GM21737 (cell line): ENCODE measurements around the gene EIF4E.
A peak's percentile ranks its signal among the peaks of the same experiment; 100 is the strongest.
"Not testable (repeated sequence)": the region's sequence is repeated elsewhere in the genome, so short reads cannot be mapped to it uniquely, and the experiment has no call there.

Experiments
- ATAC-seq: cut with Tn5 transposase; IDR thresholded peaks from one replicate; pipeline ENCODE4 v1.9.1; 2021; ENCODE audit warnings: mild to moderate bottlenecking, moderate library complexity; ENCODE audit not compliant: unreplicated experiment

EIF4E gene

DNA sequence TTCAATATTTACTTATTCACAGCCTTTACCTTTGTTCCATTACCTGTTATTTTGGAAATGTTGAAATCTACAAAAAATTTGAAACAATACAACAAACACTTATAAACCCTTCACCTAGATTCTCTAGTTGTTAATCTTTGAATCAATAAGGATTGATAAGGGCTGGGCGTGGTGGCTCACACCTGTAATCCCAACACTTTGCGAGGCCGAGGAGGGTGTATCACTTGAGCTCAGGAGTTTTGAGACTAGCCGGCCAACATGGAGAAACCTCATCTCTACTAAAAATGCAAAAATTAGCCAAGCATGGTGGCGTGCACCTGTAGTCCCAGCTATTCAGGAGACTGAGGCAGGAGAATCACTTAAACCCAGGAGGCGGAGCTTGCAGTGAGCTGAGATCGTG, 5.9 kb upstream of the EIF4E start:
- ATAC-seq = not testable (repeated sequence)

- ATAC-seq = no peak
These were observed 3.6 kb upstream of the EIF4E start for GRCh38 chr4:98932539-98932938.

- ATAC-seq = no peak
These were observed 1.5 kb upstream of the EIF4E start for GRCh38 chr4:98930311-98930865.

GRCh38 chr4:98929341-98930267, 671 bp upstream of the EIF4E start:
- ATAC-seq = peak; percentile 46

DNA sequence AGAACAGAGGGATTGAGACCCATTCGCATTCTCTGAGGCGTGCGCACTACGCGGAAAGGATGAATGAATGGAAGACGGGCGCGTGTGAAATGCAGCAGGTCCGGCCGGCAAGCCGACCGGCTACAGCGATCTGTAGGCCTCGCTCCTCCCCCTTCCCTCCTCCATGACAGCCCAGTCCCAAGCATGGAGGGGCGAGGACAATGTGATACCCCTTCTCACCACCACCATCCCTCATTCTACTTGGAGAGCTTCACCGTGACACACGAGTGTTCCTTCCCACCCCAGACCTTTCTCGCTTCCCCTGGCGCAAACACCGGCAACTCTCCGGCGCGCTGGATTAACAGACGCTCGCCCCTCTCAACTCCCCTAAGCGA, 815 bp downstream of the EIF4E start:
- ATAC-seq = peak; percentile 38

GRCh38 chr4:98926257-98926656, 2.7 kb downstream of the EIF4E start:
- not testable (repeated sequence) for ATAC-seq

DNA sequence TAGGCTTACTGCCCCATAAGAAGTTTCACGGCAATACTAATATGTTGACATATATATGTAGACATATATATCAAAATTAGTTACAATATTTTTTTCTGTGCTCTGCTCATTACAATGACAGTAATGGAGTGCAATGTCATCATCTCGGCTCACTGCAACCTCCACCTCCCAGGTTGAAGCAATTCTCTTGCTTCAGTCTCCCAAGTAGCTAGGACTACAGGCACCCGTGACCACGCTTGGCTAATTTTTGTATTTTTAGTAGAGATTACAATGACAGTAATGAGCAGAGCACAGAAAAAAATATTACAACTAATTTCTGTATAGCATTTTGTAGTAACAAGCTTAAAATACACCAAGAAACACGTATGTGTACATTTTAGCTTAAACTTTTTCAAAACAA, 7.6 kb downstream of the EIF4E start:
- ATAC-seq = no peak

DNA sequence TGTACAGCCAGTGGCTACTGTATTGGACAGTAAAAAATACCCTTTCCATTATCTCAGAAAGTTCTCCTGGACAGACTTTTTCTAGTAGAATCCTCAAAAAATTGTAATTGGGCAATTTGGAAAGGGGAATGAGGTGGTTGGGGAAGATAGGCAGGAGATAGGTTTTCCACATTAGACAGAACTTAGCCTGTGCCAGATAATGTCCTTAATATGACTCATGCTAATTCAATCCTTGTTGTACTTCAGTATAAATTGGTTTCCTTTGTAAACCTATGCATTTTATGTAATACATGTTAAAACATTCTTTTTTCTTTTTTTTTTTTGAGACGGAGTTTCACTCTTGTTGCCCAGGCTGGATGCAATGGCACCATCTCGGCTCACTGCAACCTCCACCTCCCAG, 8.9 kb downstream of the EIF4E start:
- ATAC-seq = no peak

DNA sequence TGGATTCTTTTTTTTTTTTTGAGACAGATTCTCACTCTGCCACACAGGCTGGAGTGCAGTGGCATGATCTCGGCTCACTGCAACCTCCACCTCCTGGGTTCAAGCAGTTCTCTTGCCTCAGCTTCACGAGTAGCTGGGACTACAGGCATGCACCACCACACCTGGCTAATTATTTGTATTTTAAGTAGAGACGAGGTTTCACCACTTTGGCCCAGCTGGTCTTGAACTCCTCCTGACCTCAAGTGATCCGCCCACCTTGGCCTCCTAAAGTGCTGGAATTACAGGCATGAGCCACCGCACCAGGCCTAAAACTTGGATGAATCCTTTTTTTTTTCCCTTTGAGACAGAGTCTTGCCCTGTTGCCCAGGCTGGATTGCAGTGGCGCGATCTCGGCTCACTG, 18.2 kb downstream of the EIF4E start:
- not testable (repeated sequence) for ATAC-seq

DNA sequence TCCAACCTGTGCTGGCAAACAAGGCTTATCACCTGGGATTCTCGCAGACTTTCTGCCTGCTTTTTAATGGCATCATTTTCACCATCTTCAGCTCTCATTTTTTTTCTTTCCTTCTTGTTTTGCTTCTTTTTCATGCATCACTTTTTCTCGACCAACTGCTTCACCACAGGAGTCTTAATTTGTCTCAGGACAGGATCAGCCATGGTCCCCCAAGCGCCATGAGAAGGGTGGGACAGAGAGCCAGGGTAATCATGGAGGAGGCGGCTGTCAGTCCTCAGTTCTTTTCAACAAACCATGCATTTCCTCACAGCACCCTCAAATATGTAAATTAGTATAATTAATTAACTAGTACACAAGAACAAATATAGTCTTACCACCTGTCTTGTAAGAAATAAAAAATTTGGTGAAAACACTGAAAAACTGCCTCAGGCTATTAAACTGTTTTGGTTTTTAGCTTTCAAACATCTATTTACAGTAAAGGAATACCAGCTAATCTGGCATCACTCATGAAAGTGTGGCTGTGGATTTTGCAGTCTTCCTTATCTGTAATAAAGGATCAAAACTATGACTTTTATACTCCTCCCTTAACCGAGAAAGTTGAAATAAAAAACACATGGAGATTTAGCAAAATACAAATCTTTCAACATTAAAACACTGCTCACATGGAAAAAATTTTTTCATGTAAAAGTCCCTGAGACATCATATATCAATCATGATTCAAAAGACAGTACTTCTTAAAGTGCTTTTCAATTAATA, 19.1 kb downstream of the EIF4E start:
- no peak for ATAC-seq

DNA sequence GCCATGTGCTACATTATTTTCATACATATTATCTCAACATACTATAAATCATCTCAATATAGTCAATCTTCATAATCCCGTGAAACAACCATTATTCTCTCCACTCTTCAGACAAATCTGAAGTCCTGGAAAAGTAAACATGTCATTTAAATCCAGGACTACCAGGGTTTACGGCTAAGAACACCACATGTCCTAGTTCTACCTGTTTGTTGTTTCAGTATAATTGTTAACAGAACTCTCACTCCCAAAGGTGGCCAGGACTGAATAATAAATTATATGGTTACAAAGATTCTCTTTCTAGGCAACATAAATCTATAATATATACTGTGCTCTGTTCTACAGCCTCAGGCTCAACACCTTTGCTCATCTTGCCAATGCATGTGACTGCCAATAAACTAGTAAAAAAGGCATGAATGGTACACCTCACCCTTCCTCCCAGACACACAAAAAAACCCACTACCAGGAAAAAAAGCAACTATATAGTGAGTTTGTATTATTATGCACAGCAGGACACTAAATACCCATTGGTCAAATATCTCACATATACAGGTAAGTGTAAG, 20.1 kb downstream of the EIF4E start:
- ATAC-seq = no peak

GRCh38 chr4:98908182-98908581, 20.8 kb downstream of the EIF4E start:
- no peak for ATAC-seq

DNA sequence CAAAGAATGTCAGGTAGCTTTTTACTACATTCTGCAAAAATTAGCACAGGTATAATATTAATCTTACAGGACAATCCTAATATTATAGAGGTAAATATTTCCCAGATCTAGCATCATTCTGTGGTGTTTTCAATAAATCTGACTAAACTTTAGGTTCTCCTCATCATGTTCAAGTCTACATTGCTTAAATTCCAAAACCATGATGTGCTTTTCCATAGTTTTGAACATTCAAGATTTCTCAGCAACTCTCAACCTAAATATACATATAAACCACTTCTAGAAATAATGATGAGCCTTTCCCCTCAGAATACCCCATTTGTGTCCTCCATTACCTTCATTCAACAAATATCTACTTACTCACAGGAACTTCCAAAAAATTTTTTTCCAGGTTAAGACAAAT, 23.1 kb downstream of the EIF4E start:
- ATAC-seq = no peak

GRCh38 chr4:98905297-98905696, 23.6 kb downstream of the EIF4E start:
- no peak for ATAC-seq

GRCh38 chr4:98903963-98904362, 25.0 kb downstream of the EIF4E start:
- no peak for ATAC-seq

- no peak for ATAC-seq
These were observed 25.4 kb downstream of the EIF4E start for GRCh38 chr4:98903561-98903960.

DNA sequence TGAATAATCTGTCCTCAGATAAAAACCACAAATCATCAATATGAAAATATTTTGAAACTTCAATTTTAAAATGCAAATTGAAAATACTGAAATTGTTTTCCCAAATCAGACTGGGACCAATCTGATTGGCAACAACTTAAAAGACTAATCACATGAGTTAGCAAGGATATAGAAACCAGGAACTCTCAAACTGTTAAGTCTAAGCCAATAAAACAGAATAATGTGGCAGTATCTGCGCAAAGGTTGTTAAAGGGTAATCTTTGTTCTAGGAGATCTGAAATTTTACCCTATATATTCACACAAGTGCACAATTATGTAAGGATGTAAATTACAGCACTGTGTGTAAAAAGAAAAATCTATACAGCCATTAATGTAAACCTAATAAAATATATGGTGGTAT, 29.7 kb downstream of the EIF4E start:
- no peak for ATAC-seq

DNA sequence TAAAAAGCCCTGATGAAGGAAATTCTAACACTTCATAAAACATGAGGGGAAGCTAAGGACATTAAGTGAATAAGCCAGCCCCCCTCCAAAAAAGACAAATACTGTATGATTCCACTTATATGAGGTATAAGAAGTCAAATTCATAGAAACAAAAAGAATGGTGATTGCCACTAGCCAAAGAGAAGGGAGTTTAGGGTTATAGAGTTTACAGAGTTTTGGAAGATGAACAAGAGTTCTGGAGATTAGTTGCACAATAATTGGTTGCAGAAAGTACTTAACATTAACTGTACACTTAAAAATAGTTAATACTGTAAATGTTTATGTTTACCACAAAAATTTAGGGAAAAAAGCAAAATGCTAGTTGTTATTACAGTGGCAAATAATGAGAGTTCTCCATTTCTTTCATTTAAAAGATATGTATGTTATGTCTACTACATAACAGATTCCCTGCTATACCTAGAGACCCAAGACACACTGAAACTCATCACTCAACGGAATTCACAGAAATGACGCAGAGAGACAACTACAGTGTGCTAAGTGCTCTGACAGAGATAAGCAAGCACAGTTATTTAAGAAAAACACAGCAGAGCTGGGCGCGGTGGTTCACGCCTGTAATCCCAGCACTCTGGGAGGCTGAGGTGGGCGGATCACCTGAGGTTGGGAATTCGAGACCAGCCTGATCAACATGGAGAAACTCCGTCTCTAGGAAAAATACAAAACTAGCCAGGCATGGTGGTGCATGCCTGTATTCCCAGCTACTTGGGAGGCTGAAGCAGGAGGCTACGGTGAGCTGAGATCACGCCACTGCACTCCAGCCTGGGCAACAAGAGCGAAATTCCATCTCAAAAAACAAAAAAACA, 37.2 kb downstream of the EIF4E start:
- no peak for ATAC-seq

- no peak for ATAC-seq
These were observed 38.1 kb downstream of the EIF4E start for GRCh38 chr4:98890702-98891455.

DNA sequence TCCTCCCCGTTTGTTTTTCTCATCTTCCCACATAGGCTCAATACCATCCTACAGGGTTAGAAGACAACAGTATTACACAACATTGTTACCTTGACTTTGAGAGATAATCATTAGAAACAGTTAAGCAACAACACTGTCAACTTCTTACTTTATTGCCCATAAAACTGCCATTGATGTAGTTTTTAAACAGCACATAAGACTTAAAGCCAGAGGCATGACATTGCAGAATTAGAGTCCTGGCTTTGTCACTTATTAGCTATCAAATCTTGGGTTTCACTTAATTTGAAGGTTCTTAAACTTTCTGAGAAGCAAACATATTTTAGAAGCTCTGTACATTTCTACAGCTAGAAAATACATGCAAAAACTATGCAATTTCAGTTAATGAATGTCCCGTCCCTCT, 41.8 kb downstream of the EIF4E start:
- no peak for ATAC-seq
